ENCODE data around the gene EXOC4.

Gene EXOC4

GRCh38 chr7:133545618-133546017 lies 292.7 kb downstream of the EXOC4 start:
- no peak for DNase-seq

- no peak for DNase-seq
These were observed 295.1 kb downstream of the EXOC4 start for GRCh38 chr7:133547981-133548380.

- DNase-seq: no peak
These were observed 296.8 kb downstream of the EXOC4 start for GRCh38 chr7:133549633-133550032.

DNA sequence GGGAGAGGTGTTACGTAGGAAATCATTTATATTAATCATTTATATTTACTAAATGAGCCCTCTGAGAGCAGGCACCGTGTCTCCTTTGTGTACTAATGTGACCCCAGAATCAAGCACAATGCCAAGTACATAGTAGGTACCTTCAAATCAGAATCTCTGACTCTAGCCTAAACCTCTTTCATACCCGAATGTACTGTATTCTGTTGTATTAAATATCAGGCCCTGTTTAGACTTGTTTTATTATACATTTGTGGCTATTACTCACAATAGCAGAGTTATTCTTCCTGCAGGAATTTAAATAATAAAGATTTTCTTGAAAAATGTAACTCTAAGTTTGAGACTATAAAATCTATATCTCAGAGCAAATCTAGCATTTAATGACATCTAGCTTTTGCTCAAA lies 297.3 kb downstream of the EXOC4 start:
- no peak for DNase-seq

DNA sequence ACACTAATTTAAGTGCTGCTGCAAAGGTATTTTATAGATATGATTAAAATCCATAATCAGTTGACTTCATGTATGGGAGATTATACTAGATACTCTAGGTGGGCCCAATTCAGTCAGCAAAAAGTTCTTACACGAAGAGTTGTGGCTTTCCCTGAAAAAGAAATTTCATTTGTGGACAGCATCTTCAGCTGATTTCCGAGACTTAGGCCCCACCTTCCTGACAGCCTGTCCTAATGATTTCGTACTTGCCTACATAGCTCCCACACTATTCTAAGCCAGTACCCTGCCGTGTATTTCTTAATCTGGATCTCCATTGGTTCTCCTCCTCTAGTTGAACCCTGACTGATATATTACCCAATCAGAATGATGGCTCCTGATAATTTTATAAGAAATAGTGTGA lies 297.9 kb downstream of the EXOC4 start:
- DNase-seq: no peak

DNA sequence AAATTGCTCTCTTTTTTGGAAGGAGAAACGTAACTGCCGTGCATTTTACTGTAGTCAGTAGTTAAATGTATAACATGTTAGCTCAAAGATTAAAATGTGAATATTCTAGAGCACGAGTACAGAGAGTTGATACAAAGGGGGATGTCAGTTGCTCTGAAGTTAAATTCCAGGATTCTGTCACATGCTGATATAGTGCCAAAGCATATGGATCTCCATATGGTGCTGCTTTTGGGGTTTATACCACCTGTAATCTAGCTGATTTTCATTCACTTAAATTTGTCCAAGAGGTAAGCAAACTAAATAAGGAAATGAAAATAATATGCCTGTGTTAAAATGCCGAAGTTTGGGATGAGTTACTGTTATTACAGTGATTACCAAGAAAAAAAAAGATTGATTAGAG lies 298.6 kb downstream of the EXOC4 start:
- DNase-seq: no peak

GRCh38 chr7:133552079-133552478 lies 299.2 kb downstream of the EXOC4 start:
- DNase-seq: no peak

DNA sequence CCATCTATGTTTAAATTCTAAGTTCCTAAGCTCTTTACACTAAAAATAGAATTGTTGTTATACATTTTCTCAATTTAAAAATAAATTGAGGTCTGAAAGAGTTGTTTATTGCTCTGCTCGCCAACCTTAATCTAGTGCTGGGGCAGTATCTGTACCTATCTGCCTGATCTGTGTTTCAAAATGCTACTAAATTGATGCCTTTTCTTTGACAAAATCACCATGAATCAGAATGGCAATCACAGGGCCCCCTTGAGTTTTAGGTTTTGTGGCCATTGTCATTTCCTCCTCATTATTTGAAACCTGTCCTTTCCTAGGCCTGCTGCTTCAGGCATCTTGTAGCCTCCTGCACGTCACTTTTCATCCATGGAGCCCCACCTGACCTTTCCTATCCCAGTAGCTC lies 301.5 kb downstream of the EXOC4 start:
- no peak for DNase-seq

DNA sequence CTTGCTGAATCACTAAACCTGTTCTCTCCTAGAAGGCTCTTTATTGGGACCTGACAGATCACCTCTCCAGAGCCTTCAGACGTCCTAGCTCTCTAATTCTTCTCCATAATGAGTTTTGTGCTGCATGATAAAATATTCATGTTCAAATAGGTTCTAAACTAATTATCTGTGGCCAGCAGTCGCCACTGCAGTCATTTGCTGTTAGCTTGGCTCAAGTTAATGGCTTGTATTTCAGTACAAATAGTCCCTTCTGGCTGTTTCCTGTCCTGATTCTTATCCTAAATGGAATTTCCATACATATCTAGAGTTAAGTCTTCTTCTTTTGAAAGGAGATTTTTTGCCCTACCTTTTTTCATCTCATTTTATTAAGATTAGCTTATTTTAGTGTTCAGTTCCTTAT lies 303.2 kb downstream of the EXOC4 start:
- DNase-seq: no peak

- DNase-seq: no peak
These were observed 303.7 kb downstream of the EXOC4 start for GRCh38 chr7:133556553-133556952.

GRCh38 chr7:133560900-133561299 lies 308.0 kb downstream of the EXOC4 start:
- no peak for DNase-seq

DNA sequence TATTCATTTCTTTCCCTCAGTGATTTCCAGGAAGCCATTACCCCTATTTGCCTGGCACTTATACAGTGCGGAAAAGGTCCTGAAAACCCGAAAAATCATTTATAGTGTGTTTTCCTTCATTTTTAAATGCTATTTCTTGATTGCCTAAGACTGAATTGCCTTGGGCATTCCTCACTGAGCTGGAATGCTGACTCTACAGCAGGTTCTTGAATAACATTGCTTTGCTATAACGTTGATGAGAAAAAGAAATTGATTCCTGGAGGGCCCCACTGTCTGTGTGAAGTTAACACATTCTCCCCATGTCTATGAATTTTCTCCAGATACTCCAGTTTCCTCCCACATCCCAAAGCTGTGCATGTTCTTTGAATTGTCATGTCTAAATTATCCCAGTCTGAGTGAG lies 308.5 kb downstream of the EXOC4 start:
- no peak for DNase-seq

GRCh38 chr7:133562621-133563020 lies 309.7 kb downstream of the EXOC4 start:
- DNase-seq: no peak

DNA sequence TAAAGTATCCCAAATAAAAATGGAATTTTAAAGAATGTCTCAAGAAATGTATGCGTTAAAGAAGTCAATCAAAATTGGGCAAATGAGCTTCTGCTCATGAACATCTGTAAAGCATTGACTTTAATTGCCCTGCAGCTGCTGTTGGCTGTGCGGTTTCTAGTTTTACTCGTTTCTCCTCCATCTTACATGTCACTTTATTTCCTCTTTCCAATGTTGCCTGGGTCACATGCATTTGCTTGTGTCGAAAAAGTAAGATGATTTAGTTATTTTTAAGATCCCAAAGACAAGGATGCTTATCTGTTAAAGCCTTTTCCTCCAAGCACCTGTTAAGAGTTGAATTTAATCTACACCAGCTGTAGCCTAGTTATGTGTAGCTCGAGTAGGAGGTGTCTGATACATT lies 310.4 kb downstream of the EXOC4 start:
- DNase-seq: no peak

DNA sequence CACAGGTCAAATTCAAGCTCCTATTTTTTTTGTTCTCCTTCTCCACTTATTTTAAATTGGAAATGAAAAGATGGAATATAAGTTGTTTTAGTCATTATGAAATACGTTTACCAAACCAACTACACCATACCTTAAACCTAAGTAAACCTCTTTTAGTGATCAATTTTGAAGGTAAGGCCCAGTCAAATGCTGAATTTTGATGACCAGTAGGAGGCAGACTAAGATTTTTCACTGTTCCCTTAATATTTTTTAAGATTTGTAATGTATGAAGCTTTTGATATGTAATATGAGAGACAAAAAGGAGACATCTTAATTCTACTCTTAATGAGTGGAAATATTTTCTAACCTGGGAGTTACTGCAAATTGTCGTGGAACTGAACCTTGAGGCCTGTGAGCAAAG lies 311.6 kb downstream of the EXOC4 start:
- DNase-seq: no peak

DNA sequence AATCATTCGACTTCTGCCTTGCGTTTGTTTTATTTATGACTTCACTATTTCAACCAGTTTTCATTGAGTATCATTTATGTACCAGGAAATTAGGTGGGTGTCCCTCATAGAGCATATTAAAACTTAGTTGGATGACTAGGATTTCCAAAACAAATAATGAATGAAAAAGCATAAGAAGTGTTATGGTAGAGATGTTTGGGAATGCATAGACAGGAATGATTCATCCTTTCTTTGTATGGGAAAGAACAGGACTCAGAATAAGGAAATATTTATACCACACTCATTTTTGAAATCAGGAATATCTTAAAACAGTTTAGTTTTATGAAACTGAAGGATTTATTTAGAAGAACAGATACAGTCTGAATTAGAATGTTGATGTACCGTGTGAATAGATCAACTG lies 315.7 kb downstream of the EXOC4 start:
- no peak for DNase-seq

DNA sequence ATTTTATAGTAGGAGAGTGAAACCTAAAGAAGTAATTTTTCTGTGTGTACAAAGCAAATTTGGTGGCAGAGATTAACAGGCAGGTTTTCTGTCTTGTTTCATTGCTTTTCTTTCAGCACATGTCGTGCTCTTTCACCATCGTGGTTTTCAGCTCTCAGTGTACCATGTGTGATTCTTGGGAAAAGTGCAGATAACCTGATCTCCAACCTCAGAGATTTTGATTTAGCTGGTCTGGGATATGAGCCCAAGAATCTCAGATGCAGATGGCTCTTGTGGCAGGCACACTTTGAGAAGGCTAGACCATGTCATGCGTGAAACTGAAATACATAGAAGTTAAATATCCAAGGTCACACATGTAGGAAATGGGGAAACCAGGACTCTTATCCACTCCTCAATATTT lies 317.4 kb downstream of the EXOC4 start:
- DNase-seq: no peak

- DNase-seq: no peak
These were observed 318.2 kb downstream of the EXOC4 start for GRCh38 chr7:133571076-133571475.

DNA sequence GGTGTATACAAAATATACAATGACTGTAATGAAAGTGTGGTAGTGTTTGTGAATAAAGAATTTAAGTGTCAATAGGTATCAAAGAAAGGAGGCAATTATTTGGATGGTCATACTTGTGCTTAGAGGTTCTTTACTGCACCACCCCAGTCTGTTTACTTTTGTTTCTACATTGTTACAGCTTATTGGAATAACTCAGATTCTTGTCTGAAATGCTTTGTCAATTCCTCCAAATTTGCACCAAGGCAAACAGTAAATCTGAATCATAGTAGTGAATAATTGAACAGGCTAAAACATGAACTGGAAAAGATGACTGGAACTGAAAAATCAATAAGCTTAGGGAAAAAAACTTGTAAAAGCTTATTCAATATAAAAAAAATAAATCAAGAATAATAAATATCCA lies 319.2 kb downstream of the EXOC4 start:
- DNase-seq: no peak

- no peak for DNase-seq
These were observed 320.0 kb downstream of the EXOC4 start for GRCh38 chr7:133572843-133573242.

DNA sequence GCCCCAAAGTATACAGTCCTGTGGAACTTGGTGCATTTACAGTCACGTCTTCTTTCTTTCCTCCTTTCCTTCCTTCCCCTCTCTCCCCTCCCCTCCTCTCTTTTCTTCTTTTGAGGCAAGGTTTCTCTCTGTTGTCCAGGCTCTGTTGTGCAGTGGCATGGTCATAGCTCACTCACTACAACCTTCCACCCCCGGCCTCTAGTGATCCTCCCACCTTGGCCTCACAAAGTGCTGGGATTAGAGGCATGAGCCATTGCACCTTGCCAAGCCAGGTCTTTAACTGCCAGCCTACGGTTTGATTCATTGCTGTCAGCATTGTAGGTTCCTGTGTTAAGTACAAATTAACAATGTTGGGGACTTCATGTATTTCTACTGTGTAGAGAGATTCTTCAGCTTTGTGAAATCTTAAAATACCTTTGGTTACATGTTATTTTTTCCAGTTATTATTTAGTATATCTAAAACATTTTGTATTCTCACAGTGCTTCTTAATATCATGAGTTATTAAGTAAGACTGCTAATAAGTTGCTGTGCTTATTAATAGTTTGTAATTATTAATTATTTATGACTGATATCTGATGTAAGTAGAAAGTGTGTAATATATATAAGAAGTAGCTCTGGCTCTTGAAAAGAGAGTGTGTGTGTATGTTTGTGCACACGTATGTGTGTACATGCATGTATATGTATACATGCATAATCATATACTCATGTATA lies 320.8 kb downstream of the EXOC4 start:
- no peak for DNase-seq

DNA sequence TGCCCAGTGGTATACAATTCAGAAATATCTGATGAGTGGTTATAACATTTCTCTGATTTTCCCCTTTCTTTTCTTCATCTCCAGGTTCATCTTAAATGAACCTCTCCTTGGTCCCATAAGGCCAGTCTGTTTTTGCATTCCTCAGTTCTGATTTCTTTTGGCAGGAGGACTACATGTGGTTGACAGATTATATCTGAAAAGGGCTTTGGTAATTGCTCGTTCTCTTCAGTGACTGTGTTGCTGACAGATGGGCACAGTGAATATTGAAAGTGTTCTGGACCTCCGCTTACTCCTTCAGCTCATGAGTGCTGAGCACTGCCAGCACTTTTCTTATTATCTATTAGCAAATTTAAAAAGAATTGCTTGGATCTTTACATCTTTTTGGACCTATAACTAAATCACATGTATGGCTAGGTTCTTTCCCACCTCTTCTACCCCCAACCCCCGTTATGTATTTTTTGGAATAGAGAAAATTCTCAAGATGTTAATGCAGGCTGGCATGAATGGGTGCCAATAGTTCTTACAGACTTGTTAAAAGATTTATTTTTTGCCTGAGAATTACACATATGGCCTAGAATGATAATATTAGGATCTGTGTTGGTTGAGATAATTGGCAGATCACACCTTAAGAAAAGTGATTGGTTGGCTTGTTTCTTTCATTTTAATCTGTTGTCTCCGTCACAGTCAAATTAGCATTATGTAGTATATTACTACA lies 323.0 kb downstream of the EXOC4 start:
- DNase-seq: no peak

- no peak for DNase-seq
These were observed 323.8 kb downstream of the EXOC4 start for GRCh38 chr7:133576612-133577168.

DNA sequence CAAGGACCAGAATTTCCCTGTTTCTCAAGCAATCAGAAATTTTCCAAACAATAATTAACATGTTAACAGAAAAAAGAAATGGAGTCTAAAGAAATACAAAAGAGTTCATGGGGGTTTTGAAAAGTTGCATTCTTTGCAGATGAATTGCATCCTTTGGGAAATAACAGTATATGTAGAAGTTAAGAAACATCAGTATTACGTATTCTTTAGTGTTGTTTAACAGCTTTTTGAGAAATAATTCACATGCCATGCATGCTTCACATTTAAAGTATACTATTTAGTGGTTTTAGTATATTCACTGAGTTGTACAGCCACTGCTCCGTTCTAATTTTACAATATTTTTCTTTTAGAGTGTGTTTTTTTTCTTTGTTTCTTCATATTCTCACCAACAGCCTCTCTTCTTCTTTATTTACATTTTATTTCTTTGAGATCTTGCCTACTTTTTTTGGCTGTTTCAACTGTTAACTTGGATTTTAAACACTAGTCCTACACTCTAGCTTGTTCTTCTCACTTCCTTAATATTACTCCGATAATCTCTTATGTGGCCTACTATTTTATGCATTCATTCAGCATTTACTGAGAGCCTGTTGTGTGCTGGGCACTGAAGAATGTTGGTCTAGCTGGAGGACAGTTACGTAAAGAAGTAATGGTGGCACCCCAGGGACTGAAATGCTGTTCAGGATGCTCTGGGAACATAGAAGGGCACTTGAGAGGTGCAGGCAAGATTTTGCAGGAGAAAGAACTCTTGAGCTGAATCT lies 330.1 kb downstream of the EXOC4 start:
- DNase-seq: no peak

All from stimulated activated CD4-positive, alpha-beta T cell treated with anti-CD3 and anti-CD28 coated beads, Interleukin-15, amount 100 ng/mL, for 24 hours (primary cell).